WERI-Rb-1 (cell line): ENCODE data around the gene UGT1A7.

ENCODE experiments used
- DNase-seq: peaks from one replicate; pipeline ENCODE4 v3.0.0-alpha.2; 2020
- H3K27ac ChIP-seq: fragments of 250-450 bp; sonication (Bioruptor Pico); 2 replicates; pipeline ENCODE4 v1.5.1; 2020; ENCODE audit warnings: mild to moderate bottlenecking, moderate library complexity
- H3K27me3 ChIP-seq: fragments of 250-450 bp; sonication (Bioruptor Pico); 2 replicates; pipeline ENCODE4 v1.5.1; 2021; ENCODE audit warnings: mild to moderate bottlenecking, low read depth, moderate library complexity; ENCODE audit not compliant: insufficient read depth, severe bottlenecking
- H3K36me3 ChIP-seq: fragments of 250-450 bp; sonication (Bioruptor Pico); 2 replicates; pipeline ENCODE4 v1.5.1; 2020; ENCODE audit warnings: mild to moderate bottlenecking, moderate library complexity
- H3K4me3 ChIP-seq: 2 replicates; pipeline ENCODE4 v1.5.1; 2011; ENCODE audit warnings: low read depth, mild to moderate bottlenecking, control low read depth, low read length
- H3K9me3 ChIP-seq: fragments of 250-450 bp; sonication (Bioruptor Pico); 2 replicates; pipeline ENCODE4 v1.5.1; 2021; ENCODE audit warnings: mild to moderate bottlenecking, moderate library complexity; ENCODE audit not compliant: severe bottlenecking
- TF ChIP-seq, protein P1 (sequence below): IDR thresholded peaks from 2 replicates; pipeline ENCODE4 v1.5.1; 2011; ENCODE audit warnings: low read depth, mild to moderate bottlenecking, control low read depth, inconsistent platforms, low read length

The UGT1A7 gene

GRCh38 chr2:233794128-233794658, 112.5 kb downstream of the UGT1A7 start:
- Histone ChIP-seq H3K4me3 (no peak overlapping the region), H3K27ac (no peak overlapping the region), H3K27me3 (no peaks in the 10 kb centered on the region), H3K36me3 (no peaks in the 10 kb centered on the region), H3K9me3 (no peaks in the 10 kb centered on the region)
- TF ChIP-seq, protein P1, sequence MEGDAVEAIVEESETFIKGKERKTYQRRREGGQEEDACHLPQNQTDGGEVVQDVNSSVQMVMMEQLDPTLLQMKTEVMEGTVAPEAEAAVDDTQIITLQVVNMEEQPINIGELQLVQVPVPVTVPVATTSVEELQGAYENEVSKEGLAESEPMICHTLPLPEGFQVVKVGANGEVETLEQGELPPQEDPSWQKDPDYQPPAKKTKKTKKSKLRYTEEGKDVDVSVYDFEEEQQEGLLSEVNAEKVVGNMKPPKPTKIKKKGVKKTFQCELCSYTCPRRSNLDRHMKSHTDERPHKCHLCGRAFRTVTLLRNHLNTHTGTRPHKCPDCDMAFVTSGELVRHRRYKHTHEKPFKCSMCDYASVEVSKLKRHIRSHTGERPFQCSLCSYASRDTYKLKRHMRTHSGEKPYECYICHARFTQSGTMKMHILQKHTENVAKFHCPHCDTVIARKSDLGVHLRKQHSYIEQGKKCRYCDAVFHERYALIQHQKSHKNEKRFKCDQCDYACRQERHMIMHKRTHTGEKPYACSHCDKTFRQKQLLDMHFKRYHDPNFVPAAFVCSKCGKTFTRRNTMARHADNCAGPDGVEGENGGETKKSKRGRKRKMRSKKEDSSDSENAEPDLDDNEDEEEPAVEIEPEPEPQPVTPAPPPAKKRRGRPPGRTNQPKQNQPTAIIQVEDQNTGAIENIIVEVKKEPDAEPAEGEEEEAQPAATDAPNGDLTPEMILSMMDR, result no peak
- no peak for DNase-seq

- no peaks in the 10 kb centered on the region for H3K36me3 ChIP-seq
- H3K27ac ChIP-seq, result no peak overlapping the region
- no peak overlapping the region for H3K4me3 ChIP-seq
- H3K9me3 ChIP-seq, result peaks cover 4% of the 10 kb centered on the region
- TF ChIP-seq, protein P1, result no peak
- DNase-seq, result no peak
- no peaks in the 10 kb centered on the region for H3K27me3 ChIP-seq
Observed at GRCh38 chr2:233795735-233796171, 114.1 kb downstream of the UGT1A7 start.

DNA sequence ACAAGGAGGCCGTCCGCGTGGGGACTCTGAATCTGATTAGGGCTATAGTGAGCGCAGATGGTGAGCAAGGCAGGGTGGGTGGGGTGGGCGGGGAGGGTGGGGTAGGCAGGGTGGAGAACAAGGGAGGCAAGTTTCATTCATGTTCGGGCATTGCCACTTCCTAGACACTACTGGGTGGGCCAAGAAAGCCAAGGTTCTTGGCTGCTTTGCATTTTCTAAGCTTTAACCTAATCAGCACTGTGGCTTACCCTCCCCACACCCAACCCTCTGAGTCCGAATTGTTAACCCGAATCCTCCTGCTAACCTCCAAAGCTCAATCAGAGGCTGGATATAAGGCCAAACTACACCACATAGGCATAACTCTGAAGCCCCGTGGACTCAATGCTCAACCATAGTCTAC, 114.6 kb downstream of the UGT1A7 start:
- peaks cover 4% of the 10 kb centered on the region for H3K9me3 ChIP-seq
- no peaks in the 10 kb centered on the region for H3K27me3 ChIP-seq
- DNase-seq, result no peak
- no peak overlapping the region for H3K27ac ChIP-seq
- TF ChIP-seq, protein P1, result no peak
- H3K36me3 ChIP-seq, result no peaks in the 10 kb centered on the region
- no peak overlapping the region for H3K4me3 ChIP-seq

DNA sequence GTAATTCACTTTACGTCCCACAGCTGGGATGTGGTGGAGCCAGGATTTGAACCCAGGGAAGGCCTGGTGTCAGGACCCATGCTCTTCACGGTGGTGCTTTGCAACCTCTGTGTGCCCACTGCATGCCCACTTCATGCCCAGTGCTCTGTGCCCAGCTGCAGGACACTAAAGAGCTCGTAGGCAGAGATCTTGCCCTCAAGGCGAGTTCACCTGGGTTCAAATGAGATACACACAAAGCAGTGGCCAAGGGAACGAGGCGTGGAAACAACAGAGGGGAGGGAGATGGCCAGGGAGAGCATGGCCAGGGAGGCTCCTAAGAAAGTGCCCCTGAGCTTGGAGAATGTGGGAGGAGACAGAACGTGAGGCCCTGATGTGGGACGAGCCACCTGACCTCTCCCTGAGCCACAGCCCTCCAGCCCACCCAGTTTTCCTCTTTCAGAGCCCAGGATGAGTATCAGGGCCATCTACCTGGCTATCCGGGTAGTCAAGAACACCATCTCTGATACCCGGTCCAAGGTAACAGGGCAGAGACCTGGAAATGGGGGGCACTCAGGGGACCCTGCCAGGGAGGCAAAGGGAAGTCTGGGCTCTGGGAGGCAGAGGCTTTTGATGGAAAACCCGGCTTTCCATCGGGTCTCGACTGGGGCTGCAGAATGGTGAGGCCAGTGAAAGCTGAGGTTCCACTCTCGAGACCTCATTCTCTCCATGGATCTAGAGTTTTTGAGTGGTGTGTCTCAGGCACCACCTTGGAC, 116.8 kb downstream of the UGT1A7 start:
- Histone ChIP-seq H3K4me3 (no peak overlapping the region), H3K27ac (no peak overlapping the region)

GRCh38 chr2:233799087-233799665, 117.5 kb downstream of the UGT1A7 start:
- DNase-seq, result peak; percentile 11
- Histone ChIP-seq H3K4me3 (no peak overlapping the region), H3K27ac (no peak overlapping the region), H3K9me3 (peaks cover 4% of the 10 kb centered on the region), H3K27me3 (no peaks in the 10 kb centered on the region), H3K36me3 (no peaks in the 10 kb centered on the region)
- TF ChIP-seq, protein P1, result no peak

More for the DNA sequence above, 116.8 kb downstream of the UGT1A7 start:
- no peaks in the 10 kb centered on the region for H3K36me3 ChIP-seq
- peak; percentile 1 for DNase-seq
- TF ChIP-seq, protein P1, result no peak
- H3K27me3 ChIP-seq, result no peaks in the 10 kb centered on the region
- peaks cover 4% of the 10 kb centered on the region for H3K9me3 ChIP-seq
